ENCODE results near the gene IGSF9B.

IGSF9B gene

GRCh38 chr11:133982876-133983275 is 26.1 kb upstream of the IGSF9B start:
- no peak for DNase-seq

- DNase-seq, result no peak
These were observed 25.4 kb upstream of the IGSF9B start for GRCh38 chr11:133982151-133982550.

GRCh38 chr11:133981156-133981555 is 24.4 kb upstream of the IGSF9B start:
- no peak for DNase-seq

GRCh38 chr11:133980665-133981064 is 23.9 kb upstream of the IGSF9B start:
- DNase-seq, result no peak

- no peak for DNase-seq
These were observed 22.0 kb upstream of the IGSF9B start for GRCh38 chr11:133978794-133979193.

- DNase-seq, result no peak
These were observed 20.4 kb upstream of the IGSF9B start for GRCh38 chr11:133977067-133977677.

- no peak for DNase-seq
These were observed 18.7 kb upstream of the IGSF9B start for GRCh38 chr11:133975488-133975849.

GRCh38 chr11:133974836-133975487 is 18.2 kb upstream of the IGSF9B start:
- no peak for DNase-seq

GRCh38 chr11:133971881-133972280 is 15.1 kb upstream of the IGSF9B start:
- no peak for DNase-seq

GRCh38 chr11:133969112-133969511 is 12.3 kb upstream of the IGSF9B start:
- no peak for DNase-seq

- DNase-seq, result no peak
These were observed 11.5 kb upstream of the IGSF9B start for GRCh38 chr11:133968300-133968699.

- DNase-seq, result no peak
These were observed 11.0 kb upstream of the IGSF9B start for GRCh38 chr11:133967599-133968238.

GRCh38 chr11:133966921-133967598 is 10.3 kb upstream of the IGSF9B start:
- DNase-seq, result peak; percentile 72

GRCh38 chr11:133966172-133966651 is 9.4 kb upstream of the IGSF9B start:
- no peak for DNase-seq

GRCh38 chr11:133965031-133965601 is 8.3 kb upstream of the IGSF9B start:
- no peak for DNase-seq

- DNase-seq, result no peak
These were observed 7.6 kb upstream of the IGSF9B start for GRCh38 chr11:133964356-133964755.

- DNase-seq, result no peak
These were observed 5.1 kb upstream of the IGSF9B start for GRCh38 chr11:133961890-133962289.

GRCh38 chr11:133957900-133958299 is 1.1 kb upstream of the IGSF9B start:
- DNase-seq, result no peak

GRCh38 chr11:133955945-133956421 is 785 bp downstream of the IGSF9B start:
- DNase-seq, result no peak

GRCh38 chr11:133955081-133955891 is 1.5 kb downstream of the IGSF9B start:
- peak; percentile 41 for DNase-seq

- no peak for DNase-seq
These were observed 2.8 kb downstream of the IGSF9B start for GRCh38 chr11:133953999-133954398.

GRCh38 chr11:133953547-133953946 is 3.2 kb downstream of the IGSF9B start:
- DNase-seq, result no peak

Data from activated naive CD4-positive, alpha-beta T cell treated with Interleukin-2 at 50 U/mL for 16 hours (primary cell).